C4-2B (cell line): ENCODE data around the gene CPAMD8.
"Not testable (repeated sequence)": the region's sequence is repeated elsewhere in the genome, so short reads cannot be mapped to it uniquely, and the experiment has no call there.

ENCODE experiments used
- H3K27ac ChIP-seq: fragments of 450-650 bp; 2 replicates; pipeline ENCODE4 v1.5.1; 2017
- CTCF ChIP-seq: fragments of 450-650 bp; conservative IDR thresholded peaks from 2 replicates; pipeline ENCODE4 v1.5.1; 2017; ENCODE audit warnings: mild to moderate bottlenecking
- ZFX ChIP-seq: fragments of 450-650 bp; IDR thresholded peaks from 2 replicates; pipeline ENCODE4 v1.6.1; 2017

CPAMD8 gene

GRCh38 chr19:16969135-16969534 is 57.5 kb downstream of the CPAMD8 start:
- TF ChIP-seq ZFX (no peak), CTCF (no peak)
- H3K27ac ChIP-seq, result no peak overlapping the region

GRCh38 chr19:16960996-16961822 is 65.4 kb downstream of the CPAMD8 start:
- H3K27ac ChIP-seq, result not testable (repeated sequence)

- not testable (repeated sequence) for H3K27ac ChIP-seq
Observed at GRCh38 chr19:16958277-16958676, 68.3 kb downstream of the CPAMD8 start.

- H3K27ac ChIP-seq, result peak overlapping the region; percentile 77
- TF ChIP-seq ZFX (no peak), CTCF (no peak)
Observed at GRCh38 chr19:16957855-16958254, 68.8 kb downstream of the CPAMD8 start.

- TF ChIP-seq CTCF (no peak), ZFX (no peak)
Observed at GRCh38 chr19:16957151-16957701, 69.4 kb downstream of the CPAMD8 start.

GRCh38 chr19:16955161-16955560 is 71.4 kb downstream of the CPAMD8 start:
- no peak overlapping the region for H3K27ac ChIP-seq
- TF ChIP-seq ZFX (no peak), CTCF (no peak)

More at GRCh38 chr19:16957151-16957701, 69.4 kb downstream of the CPAMD8 start:
- H3K27ac ChIP-seq, result peak overlapping the region; percentile 77

GRCh38 chr19:16952046-16952445 is 74.6 kb downstream of the CPAMD8 start:
- TF ChIP-seq ZFX (no peak), CTCF (no peak)
- no peak overlapping the region for H3K27ac ChIP-seq

- no peak for TF ChIP-seq CTCF
- H3K27ac ChIP-seq, result no peak overlapping the region
Observed at GRCh38 chr19:16951529-16951928, 75.1 kb downstream of the CPAMD8 start.
